Hematopoietic multipotent progenitor cell treated with erythropoietin and hydrocortisone succinate and interleukin-3 and kit ligand, for 4 days (in vitro differentiated cells): Measurements from ENCODE around the gene ZFHX3.

Experiments used
- DNase-seq: peaks from one replicate; pipeline ENCODE4 v3.0.0-alpha.2; 2015

Gene ZFHX3

DNA sequence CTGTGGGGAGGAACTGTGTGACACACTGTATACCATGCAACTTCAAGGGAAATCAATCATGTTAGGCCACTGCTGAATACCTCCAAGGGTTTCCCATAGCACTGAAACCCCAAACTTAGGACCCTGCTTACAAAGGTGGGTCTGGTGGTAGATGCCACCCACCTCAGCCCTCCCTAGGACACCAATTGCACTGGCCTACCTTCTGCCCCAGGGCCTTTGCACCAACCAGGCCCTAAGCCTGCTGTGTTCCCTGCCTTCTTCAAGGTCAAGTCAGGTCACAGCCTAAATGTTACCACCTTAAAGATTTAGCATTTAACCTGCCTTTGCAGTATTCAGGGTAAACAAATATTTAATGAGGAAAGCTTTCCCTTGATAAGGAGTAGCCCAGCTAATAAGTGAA is 185.8 kb downstream of the ZFHX3 start:
- no peak for DNase-seq

- DNase-seq: no peak
Observed at GRCh38 chr16:72860726-72861562, 187.0 kb downstream of the ZFHX3 start.

DNA sequence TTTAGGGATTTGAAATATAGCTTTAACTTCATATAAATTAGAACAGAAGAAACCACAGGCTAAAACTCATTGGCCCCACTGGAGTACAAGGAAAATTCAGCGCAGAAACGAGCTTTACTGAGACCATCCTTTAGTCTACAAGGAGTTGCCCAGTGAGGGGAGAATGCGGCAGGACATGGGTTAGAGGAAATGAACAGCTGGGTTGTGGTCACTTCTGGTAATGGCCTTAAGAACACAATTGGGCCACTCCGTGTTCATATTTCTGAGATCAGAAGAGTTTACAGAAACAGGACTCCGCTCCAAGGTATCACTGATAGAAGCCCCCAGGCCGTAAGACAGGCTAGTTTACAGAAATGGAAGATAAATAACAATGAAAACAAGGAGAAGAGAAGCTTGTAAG is 188.3 kb downstream of the ZFHX3 start:
- DNase-seq: no peak

- no peak for DNase-seq
Observed at GRCh38 chr16:72858665-72859493, 189.0 kb downstream of the ZFHX3 start.

DNA sequence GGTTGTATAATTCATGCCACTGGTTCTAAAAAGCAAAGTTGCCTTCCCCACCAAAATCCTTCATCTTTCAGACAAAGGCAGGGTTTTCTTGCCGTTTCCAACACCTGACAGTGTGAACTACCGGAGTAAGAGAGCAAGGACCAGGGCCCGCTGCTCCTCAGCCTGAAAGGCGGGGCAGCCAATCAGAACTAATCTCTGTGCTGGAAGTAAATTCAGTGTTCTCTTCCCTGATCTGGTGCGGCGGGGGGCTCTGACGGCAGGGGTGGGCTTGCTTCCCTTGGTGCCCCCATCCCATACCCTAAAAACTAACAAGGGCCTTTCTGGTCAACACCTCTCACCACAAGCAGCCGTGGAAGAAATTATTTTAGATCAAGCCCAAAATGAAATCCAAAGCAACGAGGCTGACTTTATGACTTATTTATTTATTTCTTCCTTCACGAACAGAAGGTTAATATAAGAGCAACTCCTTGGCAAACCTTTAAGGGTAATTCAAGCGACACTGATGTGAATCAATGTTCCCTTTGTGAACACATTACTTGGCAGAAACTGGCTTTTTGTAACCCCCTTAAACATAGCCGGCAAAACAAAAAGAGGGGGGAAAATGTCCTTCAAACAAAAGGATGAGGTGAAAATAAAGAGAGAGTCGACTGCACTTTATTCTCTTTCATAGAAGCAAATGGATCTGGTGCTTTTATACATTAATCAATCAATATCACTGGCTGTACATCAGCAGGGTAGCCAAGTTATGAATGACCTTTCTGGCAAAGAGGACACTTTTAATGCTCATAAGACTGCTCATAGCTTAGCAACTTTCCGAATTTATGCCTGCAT is 189.9 kb downstream of the ZFHX3 start:
- no peak for DNase-seq

DNA sequence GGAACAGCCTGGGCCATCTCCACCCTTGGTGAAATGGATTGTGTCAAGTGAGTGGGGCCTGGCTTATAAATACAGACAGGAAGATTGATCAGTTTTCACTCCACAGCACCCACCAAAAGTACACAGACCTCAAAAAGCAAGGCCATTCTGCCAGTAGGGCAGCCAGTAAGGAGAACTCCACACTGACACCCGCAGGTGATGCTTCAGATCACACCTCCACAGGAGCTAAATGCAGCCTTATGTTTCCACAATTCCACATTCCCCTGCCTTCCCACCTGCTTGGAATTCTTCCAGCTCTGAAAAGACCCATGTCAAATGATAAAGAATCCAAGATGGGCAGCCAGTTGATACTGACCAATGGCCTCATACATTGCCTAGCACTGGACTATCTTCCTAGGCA is 191.1 kb downstream of the ZFHX3 start:
- peak; percentile 62 for DNase-seq

GRCh38 chr16:72854267-72854959 is 193.5 kb downstream of the ZFHX3 start:
- no peak for DNase-seq

GRCh38 chr16:72853575-72854266 is 194.2 kb downstream of the ZFHX3 start:
- peak; percentile 69 for DNase-seq

DNA sequence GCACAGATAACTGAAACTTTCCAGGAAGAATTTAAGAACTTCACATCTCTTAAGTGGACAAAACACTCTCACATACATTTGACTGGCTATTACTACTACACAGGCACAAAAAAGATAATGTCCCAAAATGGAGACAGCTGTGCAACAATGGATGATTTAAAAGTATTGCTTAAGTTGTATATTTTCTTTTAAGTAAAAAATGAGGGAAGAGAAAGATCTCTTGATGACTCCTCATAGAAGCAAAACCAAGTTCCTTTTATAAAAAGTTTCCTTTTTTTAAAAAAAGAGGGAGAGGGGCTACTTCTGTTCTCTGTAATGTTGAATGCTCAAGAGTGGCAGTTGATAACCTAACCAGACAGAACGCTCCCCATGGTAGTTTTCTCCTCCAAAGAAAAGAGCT is 195.5 kb downstream of the ZFHX3 start:
- no peak for DNase-seq

DNA sequence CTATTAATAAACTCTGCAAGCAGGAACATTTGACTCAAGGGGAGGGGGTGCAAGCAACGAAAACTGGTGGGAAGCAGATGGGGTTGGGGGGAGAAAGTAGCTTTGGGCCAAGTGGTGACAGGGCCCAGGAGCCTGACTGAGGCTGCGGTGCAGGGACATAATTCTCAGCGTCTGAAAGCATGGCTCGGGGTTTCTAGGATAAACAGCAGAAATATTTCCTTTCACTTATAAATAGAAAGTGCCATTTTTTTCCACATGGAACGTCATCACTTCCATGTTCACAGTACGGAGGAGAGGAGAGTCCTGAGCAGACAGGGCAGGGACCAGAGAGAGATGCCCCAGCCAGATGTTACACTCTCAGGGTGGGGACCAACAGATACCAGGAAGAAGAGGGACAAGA is 197.1 kb downstream of the ZFHX3 start:
- DNase-seq: no peak

- DNase-seq: no peak
Observed at GRCh38 chr16:72850021-72850420, 197.9 kb downstream of the ZFHX3 start.

- peak; percentile 85 for DNase-seq
Observed at GRCh38 chr16:72848759-72849664, 198.9 kb downstream of the ZFHX3 start.

DNA sequence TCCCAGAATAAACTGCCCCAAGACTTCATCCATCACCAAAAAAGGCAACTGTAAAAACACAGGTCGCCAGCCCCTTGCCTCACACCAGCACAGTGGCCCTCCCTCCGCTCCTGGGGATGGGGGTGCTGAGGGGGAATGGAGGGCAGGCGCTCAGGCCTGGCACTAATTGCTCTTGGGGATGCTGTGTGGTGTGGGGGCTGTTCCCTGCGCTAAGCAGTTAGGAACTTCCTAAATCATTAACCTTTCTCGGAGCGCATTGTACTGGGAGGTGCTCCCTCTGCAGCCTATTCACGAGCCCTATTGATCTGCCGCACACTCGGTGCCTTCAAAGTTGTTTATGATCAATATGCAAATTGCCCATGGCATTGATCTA is 199.9 kb downstream of the ZFHX3 start:
- no peak for DNase-seq

GRCh38 chr16:72847187-72848027 is 200.5 kb downstream of the ZFHX3 start:
- DNase-seq: peak; percentile 82

DNA sequence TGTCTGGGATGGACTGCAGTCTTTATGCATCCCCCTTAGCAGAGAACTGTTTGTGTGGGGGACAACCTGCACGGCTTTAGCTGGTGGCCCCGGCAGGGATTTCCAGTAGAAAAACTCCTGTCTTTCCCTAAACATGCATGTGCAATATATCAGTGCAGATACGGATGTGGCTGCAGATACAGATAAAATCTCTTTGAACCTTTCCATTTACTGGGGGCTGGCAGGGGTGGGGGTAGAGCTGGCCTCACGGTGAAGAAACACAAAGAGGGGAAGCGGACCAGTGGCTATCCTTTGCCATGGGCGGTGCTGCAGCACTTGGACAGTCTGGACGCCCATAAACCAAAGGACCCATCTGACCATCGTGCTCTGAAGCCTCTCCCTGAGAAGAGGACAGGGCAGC is 201.3 kb downstream of the ZFHX3 start:
- peak; percentile 20 for DNase-seq

DNA sequence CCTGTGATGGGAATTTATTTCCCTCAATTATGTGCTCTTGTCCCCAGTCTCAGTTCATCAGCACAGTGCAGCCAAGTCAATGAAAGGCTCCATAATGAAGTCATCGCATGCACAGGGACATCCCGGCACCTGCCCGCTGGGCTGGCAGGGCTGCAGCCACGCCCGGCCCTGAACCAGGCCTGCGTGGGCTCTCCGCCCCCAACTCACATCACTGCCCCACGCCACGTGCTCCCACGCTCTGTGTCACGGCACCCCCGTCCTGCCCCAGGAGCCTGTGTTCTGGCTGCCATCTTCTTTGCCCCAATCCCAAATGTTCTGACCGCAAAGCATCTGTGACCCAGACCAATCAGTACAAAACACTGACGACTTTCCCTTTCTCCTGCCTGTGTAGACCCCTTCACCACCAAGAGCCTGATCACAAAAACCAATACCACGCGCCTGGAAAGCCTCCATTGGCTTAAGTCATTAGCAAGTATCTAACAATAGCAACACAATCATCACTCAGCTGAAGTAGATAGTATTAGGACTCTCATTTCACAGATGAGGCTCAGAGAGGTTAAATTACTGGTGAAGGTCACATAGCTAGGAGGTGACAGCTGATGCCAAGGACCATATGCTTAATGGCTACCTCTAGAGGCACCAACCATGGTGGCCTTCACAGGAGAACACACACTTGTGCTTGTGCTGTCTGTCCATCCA is 202.5 kb downstream of the ZFHX3 start:
- DNase-seq: no peak

DNA sequence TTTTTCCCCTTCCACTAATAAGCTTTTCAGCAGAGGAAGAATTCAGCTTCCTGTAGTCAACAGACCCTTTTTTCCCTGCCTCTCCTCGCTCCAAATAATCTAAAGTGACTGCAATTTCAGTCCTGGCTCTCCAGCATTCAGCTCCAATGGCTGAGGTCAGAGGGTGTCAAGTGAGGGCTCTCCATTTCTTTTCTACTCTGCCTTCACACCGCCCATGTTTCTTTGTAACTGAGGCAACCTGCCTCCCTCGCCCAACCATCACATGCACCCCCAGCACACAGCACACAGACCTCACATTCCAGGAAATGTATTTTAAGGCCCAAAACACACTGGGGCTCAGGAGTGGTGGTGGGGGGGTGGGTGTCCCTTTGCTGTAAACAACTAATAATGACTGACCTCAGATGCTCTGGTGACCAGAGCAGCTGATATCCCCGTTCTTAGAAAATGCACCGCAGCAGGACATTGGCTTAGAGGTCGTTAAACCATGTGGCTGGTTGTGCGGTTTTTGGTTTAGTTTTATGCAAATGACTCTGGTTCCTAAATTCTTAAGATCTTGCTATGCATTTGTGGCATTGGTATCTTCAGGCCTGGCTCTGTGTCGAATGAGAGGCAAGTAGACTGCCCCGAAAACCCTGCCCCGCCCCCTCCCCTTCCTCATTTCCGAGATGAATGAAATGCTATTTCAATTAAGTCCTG is 203.6 kb downstream of the ZFHX3 start:
- DNase-seq: peak; percentile 82

GRCh38 chr16:72841506-72841905 is 206.4 kb downstream of the ZFHX3 start:
- no peak for DNase-seq
